GM18907 (cell line): ENCODE results near the gene HDLBP.
A peak's percentile ranks its signal among the peaks of the same experiment; 100 is the strongest.

Experiments
- ATAC-seq: cut with Tn5 transposase; IDR thresholded peaks from one replicate; pipeline ENCODE4 v1.9.1; 2021; ENCODE audit warnings: mild to moderate bottlenecking, moderate library complexity; ENCODE audit not compliant: unreplicated experiment

The HDLBP gene

GRCh38 chr2:241315093-241315878 is at the start of gene HDLBP:
TSS of gene HDLBP (minus strand) at chr2:241315672. CDS start at chr2:241266869, 48,803 bp downstream.
- ATAC-seq, result peak; percentile 73

GRCh38 chr2:241364781-241365180 is 49.3 kb upstream of the HDLBP start:
- ATAC-seq, result no peak

- ATAC-seq, result no peak
Measured at GRCh38 chr2:241363426-241363825, 48.0 kb upstream of the HDLBP start.

GRCh38 chr2:241359481-241360045 is 44.1 kb upstream of the HDLBP start:
- no peak for ATAC-seq

- ATAC-seq, result no peak
Measured at GRCh38 chr2:241358470-241358869, 43.0 kb upstream of the HDLBP start.

GRCh38 chr2:241357531-241357930 is 42.1 kb upstream of the HDLBP start:
- ATAC-seq, result no peak

GRCh38 chr2:241356871-241357260 is 41.4 kb upstream of the HDLBP start:
- no peak for ATAC-seq

- peak; percentile 85 for ATAC-seq
Measured at GRCh38 chr2:241355983-241356870, 40.8 kb upstream of the HDLBP start, which contains the start of gene FARP2. TSS of gene FARP2 (plus strand) at chr2:241356285. CDS start at chr2:241373108, 16,823 bp downstream.

GRCh38 chr2:241354668-241355658 is 39.5 kb upstream of the HDLBP start:
- ATAC-seq, result no peak

- no peak for ATAC-seq
Measured at GRCh38 chr2:241352227-241352626, 36.8 kb upstream of the HDLBP start.

GRCh38 chr2:241351640-241352031 is 36.2 kb upstream of the HDLBP start:
- ATAC-seq, result no peak

- no peak for ATAC-seq
Measured at GRCh38 chr2:241350878-241351639, 35.6 kb upstream of the HDLBP start.

GRCh38 chr2:241350530-241350877 is 35.0 kb upstream of the HDLBP start:
- ATAC-seq, result no peak

GRCh38 chr2:241349941-241350340 is 34.5 kb upstream of the HDLBP start:
- no peak for ATAC-seq

GRCh38 chr2:241344925-241345651 is 29.6 kb upstream of the HDLBP start:
- ATAC-seq, result no peak

GRCh38 chr2:241340631-241341163 is 25.2 kb upstream of the HDLBP start:
- no peak for ATAC-seq

GRCh38 chr2:241339839-241340630 is 24.6 kb upstream of the HDLBP start:
- ATAC-seq, result no peak

- no peak for ATAC-seq
Measured at GRCh38 chr2:241334813-241335212, 19.3 kb upstream of the HDLBP start.
